ENCODE measurements around the gene RIPK3.

- TF ChIP-seq NRF1 (IDR thresholded peaks at IDR 0.05; ENCODE audit: low read depth, low read length): no peak
- no peak for TF ChIP-seq CEBPB (IDR thresholded peaks at IDR 0.05; ENCODE audit: low read depth, low read length)
- TF ChIP-seq EP300 (IDR thresholded peaks at IDR 0.05; ENCODE audit: borderline replicate concordance in 1 of 2, low read depth in 2 of 2, low read length in 2 of 2): no peak
- TF ChIP-seq POLR2AphosphoS5 (IDR thresholded peaks at IDR 0.05; ENCODE audit: low read depth, low read length): no peak
- TF ChIP-seq HDAC6 (IDR thresholded peaks at IDR 0.05; ENCODE audit: low read depth, low read length): no peak
- TF ChIP-seq CTCF (IDR thresholded peaks at IDR 0.05; ENCODE audit: control extremely low read depth in 1 of 3, insufficient read depth in 1 of 3, low read depth in 1 of 3, low read length in 3 of 3): no peak
- no peak for TF ChIP-seq MAFK (IDR thresholded peaks at IDR 0.05; ENCODE audit: low read depth, low read length)
- TF ChIP-seq SUZ12 (IDR thresholded peaks at IDR 0.05; ENCODE audit: low read length): no peak
- TF ChIP-seq YY1 (IDR thresholded peaks at IDR 0.05; ENCODE audit: low read depth, low read length): no peak
- TF ChIP-seq TEAD4 (IDR thresholded peaks at IDR 0.05; ENCODE audit: low read depth, low read length): no peak
These were observed 22.5 kb downstream of the RIPK3 start for GRCh38 chr14:24317141-24317928.
